Keratinocyte (primary cell): ENCODE results near the gene RNASEH2B. TPM values are rescaled to one million over a fixed set of nuclear protein-coding genes. Genes with fewer than 3 reads are reported as not detected.

Experiments used
- DNase-seq: peaks from one replicate; pipeline ENCODE4 v3.0.0-alpha.2; 2011; ENCODE audit warnings: low read depth, missing footprints, low spot score
- FAIRE-seq: peaks from 2 replicates; lab custom pipeline; 2011; peaks lifted over from hg19 to GRCh38; lab: Jason Lieb, UNC
- H2AFZ ChIP-seq: 2 replicates; pipeline ENCODE4 v1.6.0; 2012; ENCODE audit warnings: low read length, control low read depth, inconsistent platforms; ENCODE audit not compliant: control insufficient read depth
- H3K27ac ChIP-seq: 2 replicates; pipeline ENCODE4 v1.5.1; 2011; ENCODE audit warnings: low read length; ENCODE audit not compliant: control insufficient read depth, insufficient read depth
- H3K27me3 ChIP-seq: 3 replicates; pipeline ENCODE4 v1.6.0; 2011; ENCODE audit warnings: low read length; ENCODE audit not compliant: control insufficient read depth, insufficient read depth; ENCODE audit errors: extremely low read depth
- H3K36me3 ChIP-seq, 2 experiments: 2 replicates in 1 of 2; 3 replicates in 1 of 2; pipeline ENCODE4 v1.5.1; 2011; ENCODE audit warnings: low read length in 2 of 2, mild to moderate bottlenecking in 1 of 2; ENCODE audit not compliant: control insufficient read depth in 2 of 2, insufficient read depth in 2 of 2; ENCODE audit errors: extremely low read depth in 1 of 2
- H3K4me1 ChIP-seq: 3 replicates; pipeline ENCODE4 v1.5.1; 2011; ENCODE audit warnings: low read length; ENCODE audit not compliant: control insufficient read depth, insufficient read depth; ENCODE audit errors: extremely low read depth
- H3K4me2 ChIP-seq: 3 replicates; pipeline ENCODE4 v1.6.0; 2011; ENCODE audit warnings: low read depth, low read length; ENCODE audit not compliant: control insufficient read depth, insufficient read depth; ENCODE audit errors: extremely low read depth
- H3K4me3 ChIP-seq, 3 experiments: fragments of 200-600 bp in 1 of 3; sonication (generic) in 1 of 3; 2 replicates in 2 of 3; 3 replicates in 1 of 3; pipeline ENCODE4 v1.5.1; 2011 to 2016; ENCODE audit warnings: low read length in 3 of 3, mild to moderate bottlenecking in 3 of 3, control low read depth in 2 of 3, inconsistent platforms in 1 of 3, low read depth in 1 of 3, mixed read lengths in 1 of 3, mixed run types in 1 of 3, moderate library complexity in 1 of 3; ENCODE audit not compliant: control insufficient read depth in 2 of 3, insufficient read depth in 2 of 3; ENCODE audit errors: extremely low read depth in 1 of 3
- H3K79me2 ChIP-seq: 2 replicates; pipeline ENCODE4 v1.6.0; 2012; ENCODE audit warnings: low read length; ENCODE audit not compliant: control insufficient read depth, insufficient read depth
- H3K9ac ChIP-seq: 3 replicates; pipeline ENCODE4 v1.6.0; 2011; ENCODE audit warnings: low read length; ENCODE audit not compliant: control insufficient read depth, insufficient read depth; ENCODE audit errors: extremely low read depth
- H3K9me1 ChIP-seq: 3 replicates; pipeline ENCODE4 v1.6.0; 2011; ENCODE audit warnings: low read length; ENCODE audit not compliant: control insufficient read depth, insufficient read depth; ENCODE audit errors: extremely low read depth
- H3K9me3 ChIP-seq: 2 replicates; pipeline ENCODE4 v1.5.1; 2012; ENCODE audit warnings: low read depth, low read length; ENCODE audit not compliant: control insufficient read depth
- H4K20me1 ChIP-seq: 3 replicates; pipeline ENCODE4 v1.6.0; 2011; ENCODE audit warnings: low read length; ENCODE audit not compliant: control insufficient read depth, insufficient read depth; ENCODE audit errors: extremely low read depth
- EZH2 ChIP-seq: IDR thresholded peaks from one replicate; pipeline ENCODE4 v1.6.1; 2012; ENCODE audit warnings: inconsistent platforms, mild to moderate bottlenecking, low read length, moderate library complexity
- dilution Hi-C: fragments of 300-500 bp; cut with MboI; formaldehyde crosslinking; loops from one replicate; pipeline ENCODE4 v1.7.0; 2020; ENCODE audit warnings: low sequenced_read_pairs; ENCODE audit not compliant: extremely low pct_ligation_motif_present
- polyA plus RNA-seq, 5 experiments: library from polyadenylated mRNA; depleted of rRNA in 3 of 5; stranded (reverse) in 3 of 5; stranded (forward) in 1 of 5; unstranded in 1 of 5; fragments of >200 nt; gene quantifications; 1 replicate in 1 of 5; 2 replicates in 3 of 5; 3 replicates in 1 of 5; pipeline versions ENCODE4 v1.2.1 to v1.2.3, GENCODE V29; 2011 to 2012; ENCODE audit warnings: missing spikeins in 2 of 5, low read depth in 1 of 5, low replicate concordance in 1 of 5
- TF ChIP-seq, protein P1 (sequence below), 3 experiments: IDR thresholded peaks in 1 of 3; conservative IDR thresholded peaks in 1 of 3; optimal IDR thresholded peaks in 1 of 3; 2 replicates in 2 of 3; 3 replicates in 1 of 3; pipeline versions ENCODE3 to v1.5.1; 2011; ENCODE audit warnings: low read length in 3 of 3, mild to moderate bottlenecking in 3 of 3, moderate library complexity in 2 of 3, control low read depth in 1 of 3, inconsistent platforms in 1 of 3; ENCODE audit not compliant: insufficient read depth in 2 of 3; ENCODE audit errors: extremely low read depth in 1 of 3

Gene RNASEH2B
- polyA plus RNA-seq, 1 donor (not counting 4 experiments of a cell fraction or from before 2014, with no cell fraction given): 26.1 TPM

GRCh38 chr13:50883728-50884127 lies 25.9 kb upstream of the RNASEH2B start:
- Histone ChIP-seq H3K27me3 (peaks cover 8% of the 10 kb centered on the region), H3K9ac (no peak overlapping the region)
- FAIRE-seq: no peak

DNA sequence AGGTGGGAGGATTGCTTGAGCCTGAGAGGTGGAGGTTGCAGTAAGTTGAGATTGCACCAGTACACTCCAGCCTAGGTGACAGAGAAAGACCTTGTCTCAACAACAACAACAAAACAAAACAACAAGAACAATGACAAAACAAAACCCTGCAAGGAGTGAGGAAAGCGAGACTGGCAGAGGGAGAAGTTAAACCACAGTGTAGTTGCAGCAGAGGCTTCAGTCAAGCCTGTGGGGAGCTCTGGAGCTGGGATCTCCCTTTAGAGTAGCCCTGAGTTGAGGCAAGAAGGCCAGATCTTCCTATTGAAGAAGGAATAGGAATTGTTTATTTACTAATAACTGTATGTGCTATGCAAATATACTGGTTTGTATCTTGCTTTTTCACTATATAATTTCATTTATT lies 25.3 kb upstream of the RNASEH2B start:
- FAIRE-seq (no peak), DNase-seq (no peak)
- H3K9me3 ChIP-seq: no peaks in the 10 kb centered on the region
- H3K27ac ChIP-seq: no peak overlapping the region
- no peaks in the 10 kb centered on the region for H3K79me2 ChIP-seq
- H3K36me3 ChIP-seq: no peaks in the 10 kb centered on the region
- dilution Hi-C loops: no loop called here
- H3K9ac ChIP-seq: no peak overlapping the region
- TF ChIP-seq, protein P1, sequence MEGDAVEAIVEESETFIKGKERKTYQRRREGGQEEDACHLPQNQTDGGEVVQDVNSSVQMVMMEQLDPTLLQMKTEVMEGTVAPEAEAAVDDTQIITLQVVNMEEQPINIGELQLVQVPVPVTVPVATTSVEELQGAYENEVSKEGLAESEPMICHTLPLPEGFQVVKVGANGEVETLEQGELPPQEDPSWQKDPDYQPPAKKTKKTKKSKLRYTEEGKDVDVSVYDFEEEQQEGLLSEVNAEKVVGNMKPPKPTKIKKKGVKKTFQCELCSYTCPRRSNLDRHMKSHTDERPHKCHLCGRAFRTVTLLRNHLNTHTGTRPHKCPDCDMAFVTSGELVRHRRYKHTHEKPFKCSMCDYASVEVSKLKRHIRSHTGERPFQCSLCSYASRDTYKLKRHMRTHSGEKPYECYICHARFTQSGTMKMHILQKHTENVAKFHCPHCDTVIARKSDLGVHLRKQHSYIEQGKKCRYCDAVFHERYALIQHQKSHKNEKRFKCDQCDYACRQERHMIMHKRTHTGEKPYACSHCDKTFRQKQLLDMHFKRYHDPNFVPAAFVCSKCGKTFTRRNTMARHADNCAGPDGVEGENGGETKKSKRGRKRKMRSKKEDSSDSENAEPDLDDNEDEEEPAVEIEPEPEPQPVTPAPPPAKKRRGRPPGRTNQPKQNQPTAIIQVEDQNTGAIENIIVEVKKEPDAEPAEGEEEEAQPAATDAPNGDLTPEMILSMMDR (optimal IDR thresholded peaks at IDR 0.05 in 1 of 3, IDR thresholded peaks at IDR 0.05 in 1 of 3, conservative IDR thresholded peaks at IDR 0.05 in 1 of 3; ENCODE audit: extremely low read depth in 1 of 3, insufficient read depth in 2 of 3, low read length in 3 of 3): no peak
- TF ChIP-seq EZH2: no peak
- H3K4me2 ChIP-seq: no peak overlapping the region
- no peaks in the 10 kb centered on the region for H4K20me1 ChIP-seq
- no peaks in the 10 kb centered on the region for H3K9me1 ChIP-seq
- H3K27me3 ChIP-seq: peaks cover 8% of the 10 kb centered on the region
- H2AFZ ChIP-seq: no peak overlapping the region
- no peaks in the 10 kb centered on the region for H3K4me1 ChIP-seq
- H3K4me3 ChIP-seq: no peak overlapping the region

More at GRCh38 chr13:50883728-50884127, 25.9 kb upstream of the RNASEH2B start:
- no peaks in the 10 kb centered on the region for H4K20me1 ChIP-seq
- no peak overlapping the region for H2AFZ ChIP-seq
- no peak overlapping the region for H3K4me3 ChIP-seq
- no peak for TF ChIP-seq EZH2
- TF ChIP-seq, protein P1 (optimal IDR thresholded peaks at IDR 0.05 in 1 of 3, IDR thresholded peaks at IDR 0.05 in 1 of 3, conservative IDR thresholded peaks at IDR 0.05 in 1 of 3; ENCODE audit: extremely low read depth in 1 of 3, insufficient read depth in 2 of 3, low read length in 3 of 3): no peak
- dilution Hi-C loops: no loop called here
- no peak for DNase-seq
- H3K79me2 ChIP-seq: no peaks in the 10 kb centered on the region
- no peaks in the 10 kb centered on the region for H3K36me3 ChIP-seq
- no peaks in the 10 kb centered on the region for H3K9me3 ChIP-seq
- no peak overlapping the region for H3K27ac ChIP-seq
- H3K9me1 ChIP-seq: no peaks in the 10 kb centered on the region
- no peak overlapping the region for H3K4me2 ChIP-seq
- H3K4me1 ChIP-seq: no peaks in the 10 kb centered on the region
